GM21737 (cell line): ENCODE measurements around the gene AP4M1.

Experiments
- ATAC-seq: cut with Tn5 transposase; IDR thresholded peaks from one replicate; pipeline ENCODE4 v1.9.1; 2021; ENCODE audit warnings: mild to moderate bottlenecking, moderate library complexity; ENCODE audit not compliant: unreplicated experiment

The AP4M1 gene

DNA sequence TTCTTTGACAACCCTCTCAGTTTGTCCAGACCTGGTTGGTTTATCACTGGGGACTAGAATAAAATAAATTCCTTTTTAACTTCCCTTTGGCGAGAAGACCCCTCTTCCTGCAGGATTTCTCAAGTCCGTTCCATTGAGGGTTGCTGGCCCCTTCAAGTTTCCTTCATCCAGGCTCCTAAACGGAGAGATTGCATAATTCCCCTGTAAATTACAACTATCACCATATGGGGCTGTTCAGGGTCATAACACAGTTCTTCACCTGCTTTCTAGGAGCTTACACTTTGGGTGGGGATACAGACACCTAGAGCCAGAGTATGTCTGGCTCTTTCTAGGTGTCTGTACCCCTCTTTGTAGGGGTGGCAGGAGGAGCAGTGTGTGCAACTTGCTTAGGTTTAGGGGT, 15.9 kb upstream of the AP4M1 start:
- no peak for ATAC-seq

DNA sequence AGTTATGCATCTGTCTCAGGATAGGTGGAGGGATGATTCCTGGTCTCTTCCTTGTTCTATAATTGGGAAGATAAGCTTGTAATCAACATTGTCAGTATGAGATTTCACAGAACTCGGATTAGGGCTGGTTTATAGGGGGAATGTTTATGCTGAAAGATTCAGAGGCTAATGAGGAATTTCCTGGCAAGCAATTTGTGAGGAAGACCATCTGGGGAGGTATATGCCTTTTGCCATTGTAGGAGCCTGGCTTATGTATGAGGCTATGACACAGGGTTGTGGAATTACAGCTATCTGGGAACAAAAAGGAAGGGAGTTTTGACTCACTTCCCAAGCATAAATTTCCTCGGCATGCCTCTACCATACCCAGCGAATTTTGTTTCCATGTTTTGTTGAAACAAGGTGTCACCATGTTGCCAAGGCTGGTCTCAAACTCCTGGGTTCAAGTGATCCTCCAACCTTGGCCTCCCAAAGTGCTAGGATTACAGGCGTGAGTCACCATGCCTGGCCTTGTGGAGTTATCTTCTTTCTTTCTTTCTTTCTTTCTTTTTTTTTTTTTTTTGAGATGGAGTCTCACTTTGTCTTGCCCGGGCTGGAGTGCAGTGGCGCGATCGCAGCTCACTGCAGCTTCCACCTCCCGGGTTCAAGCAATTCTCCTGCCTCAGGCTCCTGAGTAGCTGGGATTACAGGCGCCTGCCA, 14.2 kb upstream of the AP4M1 start:
- no peak for ATAC-seq

DNA sequence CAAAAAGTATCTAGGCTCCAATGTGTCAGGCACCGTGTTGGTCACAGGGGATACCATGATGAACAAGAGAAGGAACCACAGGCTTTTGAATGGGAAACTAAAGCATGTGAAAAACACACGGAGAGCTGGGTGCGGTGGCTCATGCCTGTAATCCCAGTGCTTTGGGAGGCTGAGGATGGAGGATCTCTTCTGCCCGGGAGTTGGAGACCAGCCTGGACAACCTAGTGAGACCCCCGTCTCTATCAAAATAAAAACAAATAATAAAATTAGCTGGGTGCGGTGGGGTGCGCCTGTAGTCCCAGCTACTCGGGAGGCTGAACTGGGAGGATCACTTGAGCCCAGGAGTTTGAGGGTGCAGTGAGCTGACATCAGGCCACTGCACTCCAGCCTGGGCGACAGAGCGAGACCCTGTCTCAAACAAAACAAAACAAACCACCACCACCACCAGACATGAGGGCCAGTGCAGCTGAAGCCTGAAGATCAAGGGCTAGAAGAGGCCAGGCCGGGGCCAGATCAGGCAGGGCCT, 13.3 kb upstream of the AP4M1 start:
- ATAC-seq: no peak

DNA sequence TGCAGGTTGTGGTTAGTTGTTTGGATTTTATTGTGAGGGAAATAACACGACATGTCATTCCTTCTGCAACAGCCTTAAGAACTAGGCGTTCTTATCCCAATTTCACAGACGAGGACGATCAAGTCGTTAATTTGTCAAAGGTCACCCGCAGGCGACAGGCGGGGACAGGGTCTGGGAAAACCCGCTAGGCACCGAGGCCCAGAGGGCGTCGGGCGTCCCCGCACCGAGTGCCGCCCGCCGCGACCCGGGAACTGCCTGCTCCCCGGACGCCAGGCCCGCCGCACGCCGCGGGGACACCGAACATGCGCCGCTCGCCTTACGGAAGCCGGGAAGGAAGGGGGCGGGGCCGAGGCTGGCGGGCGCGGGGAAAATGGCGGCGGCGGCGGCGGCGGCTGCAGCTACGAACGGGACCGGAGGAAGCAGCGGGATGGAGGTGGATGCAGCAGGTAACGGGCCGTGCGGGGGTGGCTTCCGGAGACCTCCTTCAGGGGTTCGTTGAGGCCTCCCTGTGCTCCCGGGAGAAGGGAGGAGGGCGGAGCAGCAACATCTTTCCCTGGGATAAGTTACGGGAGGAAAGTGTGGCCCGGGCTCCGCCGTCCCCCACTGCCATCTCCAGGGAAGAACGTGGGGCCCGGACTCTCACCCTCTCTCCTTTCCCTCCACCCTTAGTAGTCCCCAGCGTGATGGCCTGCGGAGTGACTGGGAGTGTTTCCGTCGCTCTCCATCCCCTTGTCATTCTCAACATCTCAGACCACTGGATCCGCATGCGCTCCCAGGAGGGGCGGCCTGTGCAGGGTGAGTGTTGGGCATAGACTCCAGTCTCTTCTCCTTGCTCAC, 12.6 kb upstream of the AP4M1 start, which contains the start of gene COPS6:
Gene COPS6, plus strand, starts transcription at position 349 of the 837 bp plus-strand sequence. Its CDS starts 22 bp downstream, at position 371.
- ATAC-seq: peak; percentile 47

DNA sequence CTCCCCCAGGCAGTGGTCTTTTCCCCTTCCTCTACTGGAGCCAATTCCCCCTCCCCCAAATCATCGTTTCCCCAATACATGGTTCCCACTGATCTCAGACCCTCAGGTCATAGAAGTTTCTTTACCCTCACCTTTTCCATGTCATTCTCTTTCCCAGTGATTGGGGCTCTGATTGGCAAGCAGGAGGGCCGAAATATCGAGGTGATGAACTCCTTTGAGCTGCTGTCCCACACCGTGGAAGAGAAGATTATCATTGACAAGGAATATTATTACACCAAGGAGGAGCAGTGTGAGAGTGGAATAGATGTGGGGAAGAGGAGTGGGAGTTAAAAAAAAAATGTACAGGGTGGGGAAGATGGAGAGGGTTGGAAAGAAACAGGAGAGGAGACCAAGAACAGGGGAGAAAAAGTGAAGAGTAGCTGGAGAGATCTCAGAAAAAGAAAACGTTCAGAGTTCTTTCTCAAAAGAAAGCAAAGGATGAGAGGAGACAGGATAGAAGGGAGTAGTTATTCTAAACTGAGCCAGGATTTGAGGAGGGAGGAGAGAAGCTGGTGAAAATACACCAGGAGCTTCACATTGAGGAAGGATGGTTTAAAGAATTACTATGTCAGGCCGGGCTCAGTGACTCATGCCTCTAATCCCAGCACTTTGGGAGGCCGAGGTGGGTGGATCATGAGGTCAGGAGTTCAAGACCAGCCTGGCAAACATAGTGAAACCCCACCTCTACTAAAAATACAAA, 11.8 kb upstream of the AP4M1 start:
- ATAC-seq: no peak

DNA sequence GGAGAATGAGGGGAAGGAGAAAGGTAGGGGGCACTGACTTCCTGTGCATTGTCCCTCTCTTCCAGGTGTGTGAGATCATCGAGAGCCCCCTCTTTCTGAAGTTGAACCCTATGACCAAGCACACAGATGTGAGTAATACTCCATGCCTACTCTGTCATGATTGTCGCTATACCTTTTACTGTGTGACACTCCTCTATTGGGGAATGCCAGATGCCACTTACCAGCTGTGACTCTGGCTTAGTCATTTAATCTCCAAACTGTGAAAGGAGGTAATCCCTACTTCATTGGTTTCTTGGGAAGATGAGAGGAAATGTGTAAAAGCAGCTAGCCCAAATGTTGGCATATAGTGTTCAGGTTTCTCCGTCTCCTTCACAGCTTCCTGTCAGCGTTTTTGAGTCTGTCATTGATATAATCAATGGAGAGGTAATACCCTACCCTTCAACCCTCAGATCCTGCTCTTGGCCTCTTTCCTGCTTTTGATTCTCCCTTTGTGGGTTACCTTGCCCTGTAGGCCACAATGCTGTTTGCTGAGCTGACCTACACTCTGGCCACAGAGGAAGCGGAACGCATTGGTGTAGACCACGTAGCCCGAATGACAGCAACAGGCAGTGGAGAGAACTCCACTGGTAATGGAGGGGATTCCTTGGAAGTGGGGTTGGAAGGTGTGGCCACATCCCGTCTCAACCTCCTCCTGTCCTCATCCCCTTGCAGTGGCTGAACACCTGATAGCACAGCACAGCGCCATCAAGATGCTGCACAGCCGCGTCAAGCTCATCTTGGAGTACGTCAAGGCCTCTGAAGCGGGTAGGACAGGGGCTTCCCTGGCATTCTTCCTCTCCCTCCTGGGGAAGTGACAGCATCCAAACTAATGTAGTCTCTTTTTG, 10.7 kb upstream of the AP4M1 start:
- no peak for ATAC-seq

DNA sequence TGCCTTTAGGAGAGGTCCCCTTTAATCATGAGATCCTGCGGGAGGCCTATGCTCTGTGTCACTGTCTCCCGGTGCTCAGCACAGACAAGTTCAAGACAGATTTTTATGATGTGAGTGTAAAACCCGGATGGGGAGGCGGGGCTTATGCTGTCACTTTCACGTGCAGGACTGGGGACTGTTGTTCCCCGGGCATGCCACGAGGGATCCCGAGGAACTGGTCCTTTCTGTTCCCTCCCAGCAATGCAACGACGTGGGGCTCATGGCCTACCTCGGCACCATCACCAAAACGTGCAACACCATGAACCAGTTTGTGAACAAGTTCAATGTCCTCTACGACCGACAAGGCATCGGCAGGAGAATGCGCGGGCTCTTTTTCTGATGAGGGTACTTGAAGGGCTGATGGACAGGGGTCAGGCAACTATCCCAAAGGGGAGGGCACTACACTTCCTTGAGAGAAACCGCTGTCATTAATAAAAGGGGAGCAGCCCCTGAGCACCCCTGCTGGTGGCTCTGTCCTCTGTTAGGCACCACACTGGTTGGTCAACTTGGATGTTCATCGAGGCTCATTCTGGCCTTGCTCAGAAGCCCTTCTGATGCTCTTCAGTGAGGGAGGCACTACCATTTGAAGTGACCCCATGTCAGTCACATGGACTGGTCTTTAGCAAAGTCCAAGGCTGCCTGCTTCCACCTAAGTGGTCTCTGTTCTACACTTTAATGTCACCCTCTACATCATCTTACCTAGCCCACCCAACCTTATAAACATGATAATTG, 9.8 kb upstream of the AP4M1 start:
- ATAC-seq: no peak

DNA sequence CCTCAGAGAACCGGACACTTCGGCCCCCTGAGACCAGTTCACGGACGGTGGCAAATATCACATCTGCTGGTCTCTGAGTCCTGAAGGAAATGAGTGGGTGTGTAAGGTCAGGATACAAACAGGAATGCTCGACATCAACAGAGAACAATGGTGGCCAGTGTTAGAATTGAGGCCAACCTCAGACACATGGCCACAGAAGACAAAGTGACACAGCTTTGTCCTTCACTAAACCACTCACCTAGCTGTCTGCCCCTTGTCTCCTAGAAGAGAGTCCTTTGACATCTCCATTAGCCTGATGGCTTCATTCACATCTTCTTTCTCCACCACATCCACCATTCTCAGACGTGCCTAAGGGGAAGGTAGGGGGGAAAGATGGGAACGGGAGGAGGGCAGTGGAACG, 8.4 kb upstream of the AP4M1 start:
- ATAC-seq: no peak

DNA sequence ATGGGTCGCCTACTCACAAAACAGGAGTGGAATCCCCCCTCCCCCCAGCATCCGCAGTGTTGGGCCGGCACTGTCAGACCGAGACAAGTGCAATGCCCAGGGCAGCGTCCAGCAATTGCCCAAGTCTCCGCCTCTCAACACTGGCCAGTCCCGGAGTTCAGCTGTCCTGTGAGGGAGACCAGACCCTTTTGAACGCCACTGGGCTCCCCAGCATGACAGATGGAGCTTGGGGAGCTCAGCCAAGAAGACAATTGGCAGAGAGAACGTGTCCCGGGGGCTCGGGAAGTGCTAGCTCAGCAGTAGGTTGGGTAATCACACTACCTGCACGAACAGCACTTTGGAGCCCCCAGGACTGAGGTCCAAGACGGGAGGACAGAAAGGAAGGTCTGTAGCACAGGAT, 7.9 kb upstream of the AP4M1 start:
- ATAC-seq: no peak

DNA sequence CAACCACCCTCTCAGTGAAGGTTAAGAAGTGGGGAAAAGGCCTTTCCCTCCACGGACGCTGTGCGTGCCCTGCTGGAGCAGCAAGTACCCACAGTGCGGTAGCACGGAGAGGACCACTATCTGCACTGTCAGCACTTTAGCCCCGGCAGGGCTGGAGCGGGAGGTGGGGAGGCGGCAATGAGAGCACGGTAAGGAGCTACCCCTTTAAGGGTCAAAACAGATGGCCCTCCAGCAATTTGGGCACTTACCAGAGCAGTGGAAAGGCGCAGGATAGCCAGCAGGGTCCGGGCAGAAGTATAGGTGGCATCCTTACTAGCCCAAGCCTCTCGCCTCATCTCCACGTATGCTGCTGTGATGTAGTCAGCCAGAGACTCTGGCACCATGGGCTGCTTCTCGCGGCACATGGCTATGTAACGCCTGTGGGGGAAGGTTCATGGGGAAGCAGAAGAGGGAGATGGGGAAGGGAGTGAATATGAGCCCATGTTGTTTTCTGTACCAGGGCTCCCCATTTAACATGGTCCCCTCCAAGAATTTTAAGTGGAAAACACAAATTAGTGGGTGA, 7.4 kb upstream of the AP4M1 start:
- no peak for ATAC-seq

DNA sequence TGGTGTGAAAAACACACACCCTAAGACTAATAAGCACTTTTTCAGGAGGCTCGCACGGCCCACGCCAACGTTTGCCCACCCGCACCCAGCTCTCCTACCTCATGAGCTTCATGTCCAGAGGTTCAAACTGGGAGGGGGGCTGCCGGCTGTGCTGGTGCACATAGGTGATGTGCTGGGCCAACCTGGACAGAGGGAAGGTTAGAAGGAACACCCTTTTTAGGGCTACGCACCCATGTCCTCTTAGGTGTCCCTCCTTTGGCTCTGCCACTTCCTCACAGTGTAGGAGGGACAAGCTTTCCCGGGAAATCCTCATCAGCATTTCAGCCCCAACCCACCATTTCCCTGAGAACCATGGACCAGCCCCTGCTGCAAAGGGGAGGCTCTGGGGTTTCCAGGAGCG, 6.2 kb upstream of the AP4M1 start:
- no peak for ATAC-seq

DNA sequence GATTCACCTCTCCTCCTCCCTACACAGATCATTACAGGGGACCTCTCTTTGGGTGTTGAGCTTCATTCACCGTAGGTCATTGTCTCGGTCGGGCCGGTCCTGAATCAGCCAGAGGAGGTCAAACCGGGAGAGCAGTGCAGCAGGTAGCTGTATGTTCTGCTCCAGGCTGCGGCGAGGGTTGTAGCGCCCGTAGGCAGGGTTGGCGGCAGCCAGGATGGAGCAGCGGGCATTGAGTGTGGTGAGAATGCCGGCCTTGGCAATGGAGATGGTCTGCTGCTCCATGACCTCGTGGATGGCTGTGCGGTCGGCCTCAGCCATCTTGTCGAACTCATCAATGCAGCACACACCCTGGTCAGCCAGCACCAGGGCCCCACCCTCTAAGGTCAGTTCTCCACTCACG, 5.7 kb upstream of the AP4M1 start:
- no peak for ATAC-seq

DNA sequence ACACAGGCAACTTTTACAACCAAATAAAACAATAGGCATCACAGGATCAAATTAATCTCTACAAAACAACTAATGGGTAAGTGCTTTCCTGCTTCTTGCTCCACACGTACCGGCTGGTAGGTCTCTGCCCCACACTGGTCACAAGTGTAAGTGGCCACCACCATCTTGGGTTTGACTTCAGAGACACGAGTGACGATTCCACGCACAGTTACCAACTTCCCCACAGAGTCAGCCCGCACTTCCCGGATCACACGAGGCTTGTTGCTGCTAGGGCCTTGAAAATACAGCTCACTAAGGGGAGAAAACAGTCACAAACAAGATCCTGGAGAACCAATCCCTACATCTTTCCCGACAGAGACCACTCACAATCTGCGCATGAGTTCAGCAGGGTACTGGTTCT, 2.5 kb upstream of the AP4M1 start:
- no peak for ATAC-seq

DNA sequence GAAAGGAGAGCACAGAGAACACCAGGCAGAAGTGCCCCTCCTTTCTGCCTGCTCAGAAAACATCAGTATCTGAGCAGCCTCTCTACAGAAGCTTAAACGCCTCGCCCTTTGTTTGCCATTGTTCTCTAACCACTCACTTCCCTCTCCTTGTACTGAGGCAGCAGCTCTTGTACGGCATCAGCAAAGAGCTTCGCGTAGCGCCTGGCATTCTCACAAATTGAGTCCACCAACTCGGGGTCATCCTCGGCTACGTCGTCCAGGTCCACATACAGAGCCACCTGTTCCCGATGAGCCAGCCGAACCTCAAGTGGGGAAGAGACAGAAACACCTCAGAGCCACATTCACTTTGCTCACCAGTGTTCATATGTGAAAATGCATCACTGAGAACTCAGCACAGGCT, 2.0 kb upstream of the AP4M1 start:
- ATAC-seq: no peak

DNA sequence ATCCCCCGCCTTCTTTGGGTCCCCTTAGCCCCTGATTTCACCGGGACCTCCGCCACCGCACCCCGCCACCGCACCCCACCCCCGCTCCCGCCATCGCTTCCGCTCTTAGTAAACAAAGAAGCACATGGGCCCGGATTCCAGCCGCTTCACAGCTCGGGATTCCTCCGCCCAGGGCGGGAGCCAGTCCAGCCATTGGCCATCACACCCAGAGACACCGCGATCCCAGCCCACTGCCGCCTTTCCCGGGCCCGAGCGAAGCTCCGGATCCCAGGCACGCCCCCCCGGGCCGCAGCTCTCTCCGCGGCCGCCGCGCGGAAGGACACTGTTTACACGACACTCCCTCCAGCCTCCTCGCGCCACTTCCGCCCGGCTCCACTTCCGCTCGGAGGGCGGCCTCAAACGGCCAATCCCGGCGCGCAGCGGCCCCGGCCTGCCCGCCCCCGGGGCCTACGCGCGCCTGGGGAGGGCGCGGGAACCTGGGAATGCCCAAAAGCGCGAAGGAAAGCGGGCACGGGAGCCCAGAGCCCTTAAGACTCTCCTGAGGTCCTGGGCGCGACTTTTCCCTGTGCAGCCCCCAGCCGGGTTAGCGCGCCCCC, 925 bp upstream of the AP4M1 start:
- ATAC-seq: peak; percentile 61

DNA sequence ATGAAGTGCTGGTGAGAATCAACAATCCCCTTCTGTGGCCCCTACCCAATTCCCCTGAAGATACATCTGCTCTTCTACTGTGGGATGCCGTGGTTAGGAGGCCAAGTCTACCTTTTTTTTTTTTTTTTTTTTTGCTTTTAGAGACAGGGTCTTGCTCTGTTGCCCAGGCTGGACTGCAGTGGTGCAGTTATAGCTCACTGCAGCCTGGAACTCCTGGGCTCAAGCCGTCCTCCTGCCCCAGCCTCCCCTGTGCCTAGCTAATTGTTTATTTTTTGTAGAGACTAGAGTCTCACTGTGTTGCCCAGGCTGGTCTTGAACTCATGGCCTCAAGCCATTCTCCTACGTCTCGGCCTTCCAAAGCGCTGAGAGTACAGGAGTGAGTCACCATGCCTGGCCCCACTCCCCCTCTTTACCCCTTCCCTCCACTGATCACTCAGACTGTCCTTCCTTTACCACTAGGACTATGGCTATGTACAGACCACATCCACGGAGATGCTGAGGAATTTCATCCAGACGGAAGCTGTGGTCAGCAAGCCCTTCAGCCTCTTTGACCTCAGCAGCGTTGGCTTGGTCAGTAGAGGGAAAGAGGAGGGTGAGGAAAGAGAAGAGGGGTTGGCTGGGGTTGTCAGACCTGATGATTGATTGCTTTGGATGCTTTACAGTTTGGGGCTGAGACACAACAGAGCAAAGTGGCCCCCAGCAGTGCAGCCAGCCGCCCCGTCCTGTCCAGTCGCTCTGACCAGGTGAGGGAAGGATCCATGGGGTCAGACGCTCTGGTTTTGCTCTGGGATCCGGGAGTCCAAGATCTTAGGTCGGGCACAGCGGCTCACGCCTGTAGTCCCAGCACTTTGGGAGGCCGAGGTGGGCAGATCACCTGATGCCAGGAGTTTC, 1.8 kb downstream of the AP4M1 start:
- ATAC-seq: no peak

DNA sequence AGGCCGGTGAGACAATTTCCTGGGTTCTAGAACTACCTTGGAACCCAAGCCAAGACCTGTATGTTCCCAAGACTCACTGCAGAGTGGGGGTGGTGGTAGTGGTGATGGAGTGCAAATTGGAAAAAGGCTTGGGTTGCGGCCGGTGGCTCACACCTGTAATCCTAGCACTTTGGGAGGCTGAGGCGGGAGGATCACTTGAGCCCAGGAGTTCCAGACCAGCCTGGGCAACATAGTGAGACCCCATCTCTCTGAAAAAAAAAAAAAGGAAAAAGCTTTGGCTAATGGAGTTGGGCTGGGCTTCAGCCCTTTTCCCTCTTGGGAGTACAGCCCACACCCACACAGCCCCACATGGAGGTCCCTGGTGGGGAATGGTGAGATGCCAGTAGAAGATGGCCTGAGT, 4.1 kb downstream of the AP4M1 start:
- no peak for ATAC-seq

DNA sequence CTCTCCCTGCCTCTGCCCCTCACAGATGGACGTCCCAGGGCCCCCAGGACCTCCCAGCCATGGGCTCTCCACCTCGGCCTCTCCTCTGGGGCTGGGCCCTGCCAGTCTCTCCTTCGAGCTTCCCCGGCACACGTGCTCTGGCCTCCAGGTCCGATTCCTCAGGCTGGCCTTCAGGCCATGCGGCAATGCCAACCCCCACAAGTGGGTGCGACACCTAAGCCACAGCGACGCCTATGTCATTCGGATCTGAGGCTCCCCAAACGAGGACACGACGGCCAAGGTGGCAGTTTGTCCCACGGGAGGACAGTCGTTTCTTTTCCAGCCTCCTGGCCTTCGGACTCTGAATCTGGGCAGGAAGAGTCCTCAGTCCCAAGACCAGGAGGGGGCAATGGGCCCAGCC, 5.2 kb downstream of the AP4M1 start:
- ATAC-seq: no peak
